HepG2 (cell line): ENCODE measurements around the gene RMRP. TPM values are rescaled to one million over a fixed set of nuclear protein-coding genes. Genes with fewer than 3 reads are reported as not detected.

Experiments used
- ATAC-seq: fragments of 200-7000 bp; cut with Tn5 transposase; 3 replicates; pipeline ENCODE4 v1.9.1; 2020; ENCODE audit warnings: mild to moderate bottlenecking, moderate library complexity
- BruUV-seq: library from RNA; stranded (reverse); fragments of 400-500 nt; replicated peaks from 2 replicates; lab custom pipeline; 2021; lab: Mats Ljungman, UMichigan
- CTCF ChIA-PET: fragments of 300-600 bp; formaldehyde crosslinking; extraction: SDS; loops from one replicate; lab custom pipeline; 2021; ENCODE audit warnings: low total read pairs, inconsistent platforms, low intra/inter-chr PET ratio; lab: Yijun Ruan, JAX
- POLR2A ChIA-PET: fragments of 350-600 bp; sonication (Branson Sonifier 250); formaldehyde crosslinking; loops from one replicate; lab custom pipeline; 2020; ENCODE audit warnings: antibody characterized with exemption, inconsistent platforms; lab: Yijun Ruan, JAX
- DNase-seq: peaks from one replicate; pipeline ENCODE4 v3.0.0-alpha.2; 2015; ENCODE audit warnings: low spot score
- FAIRE-seq: peaks from 3 replicates; lab custom pipeline; 2011; peaks lifted over from hg19 to GRCh38; lab: Jason Lieb, UNC
- H2AFZ ChIP-seq: one replicate; pipeline ENCODE4 v1.6.1; 2011; ENCODE audit warnings: low read length, inconsistent platforms
- H3K27ac ChIP-seq: fragments of 300-600 bp; 3 replicates; pipeline ENCODE4 v1.8.0; 2011; ENCODE audit warnings: mixed run types, mild to moderate bottlenecking, mixed read lengths, low read length, inconsistent platforms; ENCODE audit not compliant: insufficient read depth; ENCODE audit errors: extremely low read length
- H3K27me3 ChIP-seq, 2 experiments: fragments of 200-600 bp in 1 of 2; 2 replicates in 1 of 2; 3 replicates in 1 of 2; pipeline versions ENCODE4 v1.6.0 to v1.8.0; 2011; ENCODE audit warnings: low read length in 2 of 2, mild to moderate bottlenecking in 2 of 2, moderate library complexity in 2 of 2, inconsistent platforms in 1 of 2; ENCODE audit not compliant: insufficient read depth in 2 of 2, control insufficient read depth in 1 of 2
- H3K36me3 ChIP-seq, 2 experiments: fragments of 200-600 bp in 1 of 2; replicated peaks in 1 of 2; 2 replicates in 1 of 2; 3 replicates in 1 of 2; pipeline versions ENCODE4 v1.5.1 to v1.8.0; 2011; ENCODE audit warnings: low read length in 2 of 2, inconsistent platforms in 1 of 2; ENCODE audit not compliant: insufficient read depth in 2 of 2, control insufficient read depth in 1 of 2
- H3K4me1 ChIP-seq: 2 replicates; pipeline ENCODE4 v1.5.1; 2012; ENCODE audit warnings: low read length, inconsistent platforms; ENCODE audit not compliant: insufficient read depth
- H3K4me2 ChIP-seq: 2 replicates; pipeline ENCODE4 v1.6.0; 2011; ENCODE audit warnings: low read depth, low read length, inconsistent platforms
- H3K4me3 ChIP-seq, 3 experiments: fragments of 200-600 bp in 1 of 3; sonication (generic), shearing (Covaris generic) in 1 of 3; replicated peaks in 1 of 3; 2 replicates each; pipeline ENCODE4 v1.5.1; 2011 to 2016; ENCODE audit warnings: low read length in 3 of 3, inconsistent platforms in 2 of 3, low read depth in 2 of 3, mild to moderate bottlenecking in 2 of 3, control low read depth in 1 of 3, mixed read lengths in 1 of 3; ENCODE audit not compliant: insufficient read depth in 1 of 3
- H3K79me2 ChIP-seq: one replicate; pipeline ENCODE4 v1.6.1; 2011; ENCODE audit warnings: low read length, inconsistent platforms; ENCODE audit not compliant: insufficient read depth
- H3K9ac ChIP-seq: 2 replicates; pipeline ENCODE4 v1.6.0; 2011; ENCODE audit warnings: mild to moderate bottlenecking, low read depth, low read length, inconsistent platforms; ENCODE audit not compliant: insufficient read depth
- H3K9me3 ChIP-seq: 2 replicates; pipeline ENCODE4 v1.5.1; 2012; ENCODE audit warnings: mild to moderate bottlenecking, low read length
- H4K20me1 ChIP-seq: 2 replicates; pipeline ENCODE4 v1.6.0; 2011; ENCODE audit warnings: inconsistent platforms, mild to moderate bottlenecking, low read length, moderate library complexity; ENCODE audit not compliant: insufficient read depth
- AGO1 ChIP-seq: fragments of 200-400 bp; formaldehyde crosslinking; IDR thresholded peaks from 2 replicates; pipeline ENCODE4 v1.6.1; 2017; ENCODE audit warnings: mild to moderate bottlenecking, low read depth, low read length, moderate library complexity; ENCODE audit not compliant: poor library complexity, severe bottlenecking
- ASH2L ChIP-seq: fragments of 300-600, 200-600 bp; sonication (generic); IDR thresholded peaks from 2 replicates; pipeline ENCODE4 v1.7.0; 2017; ENCODE audit warnings: low read depth, mild to moderate bottlenecking, moderate library complexity, mixed read lengths, low read length; ENCODE audit not compliant: insufficient read length
- ATM ChIP-seq: fragments of 450-650 bp; IDR thresholded peaks from 2 replicates; pipeline ENCODE4 v1.7.1; 2017; ENCODE audit warnings: mild to moderate bottlenecking, borderline replicate concordance
- BHLHE40 ChIP-seq: IDR thresholded peaks from 2 replicates; pipeline ENCODE4 v1.6.1; 2011; ENCODE audit warnings: low read length, improper control_type of control experiment
- CERS6 ChIP-seq: sonication (generic); formaldehyde crosslinking; IDR thresholded peaks from 2 replicates; pipeline ENCODE4 v1.5.0; 2020; ENCODE audit warnings: missing genetic modification reagents
- GPN1 ChIP-seq: sonication (generic); formaldehyde crosslinking; IDR thresholded peaks from 2 replicates; pipeline ENCODE4 v1.5.1; 2020; ENCODE audit warnings: missing genetic modification reagents, borderline replicate concordance
- IRF2 ChIP-seq: IDR thresholded peaks from 2 replicates; pipeline ENCODE4 v1.6.1; 2018; ENCODE audit warnings: missing genetic modification reagents, missing compliant biosample characterization
- LRRFIP1 ChIP-seq: sonication (generic); formaldehyde crosslinking; conservative IDR thresholded peaks from 2 replicates; pipeline ENCODE4 v1.4.0; 2020; ENCODE audit warnings: missing genetic modification reagents
- MAZ ChIP-seq, 2 experiments: sonication (generic) in 1 of 2; formaldehyde crosslinking in 1 of 2; IDR thresholded peaks; 2 replicates each; pipeline versions ENCODE4 v1.5.0 to v1.6.1; 2012 to 2020; ENCODE audit warnings: low read depth in 2 of 2, mild to moderate bottlenecking in 2 of 2, borderline replicate concordance in 1 of 2, improper control_type of control experiment in 1 of 2, low read length in 1 of 2, missing genetic modification reagents in 1 of 2, moderate library complexity in 1 of 2
- NFE2 ChIP-seq: sonication (generic); formaldehyde crosslinking; IDR thresholded peaks from 2 replicates; pipeline ENCODE4 v1.4.0; 2020; ENCODE audit warnings: missing genetic modification reagents
- POGZ ChIP-seq: sonication (generic); formaldehyde crosslinking; IDR thresholded peaks from 2 replicates; pipeline ENCODE4 v1.4.0; 2020; ENCODE audit warnings: mild to moderate bottlenecking, missing genetic modification reagents
- RFXANK ChIP-seq: IDR thresholded peaks from 2 replicates; pipeline ENCODE4 v1.6.1; 2016
- SRF ChIP-seq: IDR thresholded peaks from 2 replicates; pipeline ENCODE4 v1.6.1; 2011; ENCODE audit warnings: mild to moderate bottlenecking, low read depth, low read length, moderate library complexity
- ZBTB3 ChIP-seq: sonication (generic); formaldehyde crosslinking; IDR thresholded peaks from 2 replicates; pipeline ENCODE4 v1.4.0; 2020; ENCODE audit warnings: low read depth, mild to moderate bottlenecking, moderate library complexity, missing genetic modification reagents, borderline replicate concordance
- ZNF224 ChIP-seq: sonication (generic); formaldehyde crosslinking; IDR thresholded peaks from 2 replicates; pipeline ENCODE4 v1.5.0; 2020; ENCODE audit warnings: mild to moderate bottlenecking, missing genetic modification reagents
- ZNF549 ChIP-seq: sonication (generic); formaldehyde crosslinking; IDR thresholded peaks from 2 replicates; pipeline ENCODE4 v1.5.0; 2020; ENCODE audit warnings: missing genetic modification reagents
- ZNF576 ChIP-seq: sonication (generic); formaldehyde crosslinking; IDR thresholded peaks from 2 replicates; pipeline ENCODE4 v1.4.0; 2020; ENCODE audit warnings: mild to moderate bottlenecking, missing genetic modification reagents
- ZNF777 ChIP-seq: sonication (generic); formaldehyde crosslinking; IDR thresholded peaks from 2 replicates; pipeline ENCODE4 v1.4.0; 2020; ENCODE audit warnings: missing genetic modification reagents
- ZNF780A ChIP-seq: sonication (generic); formaldehyde crosslinking; IDR thresholded peaks from 2 replicates; pipeline ENCODE4 v1.8.0; 2022; ENCODE audit warnings: mild to moderate bottlenecking, missing genetic modification reagents, moderate library complexity
- WGBS: methylation state at CpG from one replicate; pipeline ENCODE4 v1.1.6; 2017; ENCODE audit warnings: low lambda C conversion rate; 5-methylcytosine and 5-hydroxymethylcytosine counted together
- in situ Hi-C: cut with HindIII; loops from 2 replicates; pipeline ENCODE4 v1.10.0; 2017; ENCODE audit warnings: low pct_unique_long_range_greater_than_20kb; ENCODE audit not compliant: extremely low pct_ligation_motif_present
- intact Hi-C: fragments of 100-400 bp; cut with micrococcal nuclease; formaldehyde crosslinking; loops from one replicate; pipeline ENCODE4 v1.10.0; 2022; ENCODE audit not compliant: unreplicated experiment
- polyA plus RNA-seq, 8 experiments: library from polyadenylated mRNA; depleted of rRNA in 3 of 8; stranded (reverse) in 7 of 8; unstranded in 1 of 8; fragments of >200 nt; fragmentation: Illumina TruSeq in 4 of 8; extraction: Trizol in 4 of 8; gene quantifications; 2 replicates each; pipeline versions ENCODE4 v1.2.1 to v1.2.3, GENCODE V29; 2011 to 2016; ENCODE audit warnings: low read depth in 4 of 8, missing spikeins in 1 of 8, mixed read lengths in 1 of 8; ENCODE audit not compliant: insufficient read depth in 1 of 8
- total RNA-seq, 5 experiments: library from RNA; depleted of rRNA; stranded (reverse); fragments of >200 nt; fragmentation: Illumina TruSeq; extraction: Trizol; gene quantifications; 2 replicates each; pipeline ENCODE4 v1.2.3, GENCODE V29; 2016; ENCODE audit warnings: low read depth in 1 of 5

Gene RMRP
- total and polyA plus RNA-seq, 2 of the 13 experiments (the other 11 are each of a cell fraction or from before 2014, with no cell fraction given): 51.4 to 4,025 TPM

GRCh38 chr9:35656831-35657545 lies 831 bp downstream of the RMRP start:
- DNase-seq (peak; percentile 35), ATAC-seq (peak; percentile 34), FAIRE-seq (no peak)
- H3K4me1 ChIP-seq: peaks cover 71% of the 10 kb centered on the region
- peak overlapping the region; percentile 98 for H3K9ac ChIP-seq
- no peaks in the 10 kb centered on the region for H4K20me1 ChIP-seq
- POLR2A ChIA-PET: interaction anchor here (1.1 to 6.3 kb wide), 12 partner anchors 10 to 495 kb away, joined by 3 to 68 read pairs (median 8); partner anchors contain the start of genes CREB3, GBA2, HINT2 and RGP1
- H3K27ac ChIP-seq: peak overlapping the region; percentile 100
- in situ Hi-C loops: loop anchor here (10.0 kb wide), 1 partner anchor 542 kb away; the partner anchor contains the start of gene ATOSB
- WGBS: 16% methylated on average over 25 of the region's 25 CpGs
- peaks cover 6% of the 10 kb centered on the region for H3K79me2 ChIP-seq
- no peaks in the 10 kb centered on the region for H3K9me3 ChIP-seq
- H3K4me2 ChIP-seq: peak overlapping the region; percentile 78
- CTCF ChIA-PET: interaction anchor here (1.7 kb wide), 1 partner anchor 11 kb away, joined by 8 read pairs; no protein-coding TSS in a partner anchor
- no peaks in the 10 kb centered on the region; a peak in 2 of 5 replicates for H3K27me3 ChIP-seq
- intact Hi-C loops: loop anchor here (1.0 kb wide), 1 partner anchor 11 kb away; no protein-coding TSS in a partner anchor
- peak overlapping the region; percentile 52 for H2AFZ ChIP-seq
- no TSS peak for BruUV-seq
- H3K4me3 ChIP-seq: peak overlapping the region; percentile 29 to 71 (median 57); a peak in 5 of 6 replicates
- H3K36me3 ChIP-seq: peaks cover 5 to 6% of the 10 kb centered on the region in 2 experiments; a peak in 3 of 5 replicates
- TF ChIP-seq ZNF224 (CRISPR knock-in tag) (0 out of 2 replicates have a peak, but pooled peaks have one; percentile 31), NFE2 (CRISPR knock-in tag) (no peak), ATM (no peak), ZNF780A (peak; percentile 10; the same call in 1 of the 2 replicates), ZNF777 (CRISPR knock-in tag) (no peak), ZNF576 (CRISPR knock-in tag) (no peak), POGZ (CRISPR knock-in tag) (no peak), CERS6 (CRISPR knock-in tag) (no peak), IRF2 (CRISPR knock-in tag) (no peak), ZNF549 (CRISPR knock-in tag) (no peak), ZBTB3 (CRISPR knock-in tag) (no peak), MAZ (IDR thresholded peaks at IDR 0.05; ENCODE audit: borderline replicate concordance, low read depth, low read length) (no peak), MAZ (CRISPR knock-in tag; IDR thresholded peaks at IDR 0.05; ENCODE audit: low read depth) (no peak), SRF (0 out of 2 replicates have a peak, but pooled peaks have one; percentile 2), BHLHE40 (peak; percentile 80), AGO1 (no peak), RFXANK (peak; percentile 18; the same call in 1 of the 2 replicates), ASH2L (peak; percentile 14), LRRFIP1 (no peak), GPN1 (no peak)
